HG02759 (cell line): ENCODE measurements around the gene GPR68.
"Not testable (repeated sequence)": the region's sequence is repeated elsewhere in the genome, so short reads cannot be mapped to it uniquely, and the experiment has no call there.

Experiments
- ATAC-seq: cut with Tn5 transposase; IDR thresholded peaks from one replicate; pipeline ENCODE4 v1.9.1; 2021; ENCODE audit warnings: mild to moderate bottlenecking, moderate library complexity; ENCODE audit not compliant: unreplicated experiment

Gene GPR68

GRCh38 chr14:91254461-91254860 is 10.0 kb upstream of the GPR68 start:
- ATAC-seq: no peak

- ATAC-seq: no peak
Observed at GRCh38 chr14:91253795-91254323, 9.4 kb upstream of the GPR68 start.

GRCh38 chr14:91252871-91253794 is 8.6 kb upstream of the GPR68 start:
- ATAC-seq: peak; percentile 23

GRCh38 chr14:91250912-91251311 is 6.4 kb upstream of the GPR68 start:
- ATAC-seq: no peak

- peak; percentile 91 for ATAC-seq
Observed at GRCh38 chr14:91249841-91250616, 5.5 kb upstream of the GPR68 start.

GRCh38 chr14:91246051-91246852 is 1.7 kb upstream of the GPR68 start:
- no peak for ATAC-seq

GRCh38 chr14:91245616-91246015 is 1.1 kb upstream of the GPR68 start:
- ATAC-seq: not testable (repeated sequence)

- ATAC-seq: no peak
Observed at GRCh38 chr14:91245029-91245428, 525 bp upstream of the GPR68 start.

- ATAC-seq: no peak
Observed at GRCh38 chr14:91243074-91243471, 1.4 kb downstream of the GPR68 start.

- ATAC-seq: no peak
Observed at GRCh38 chr14:91242635-91243034, 1.9 kb downstream of the GPR68 start.

GRCh38 chr14:91241863-91242262 is 2.6 kb downstream of the GPR68 start:
- ATAC-seq: peak; percentile 61

- ATAC-seq: no peak
Observed at GRCh38 chr14:91238661-91239060, 5.8 kb downstream of the GPR68 start.

GRCh38 chr14:91238085-91238484 is 6.4 kb downstream of the GPR68 start:
- no peak for ATAC-seq

- ATAC-seq: no peak
Observed at GRCh38 chr14:91237219-91237618, 7.3 kb downstream of the GPR68 start.

- ATAC-seq: no peak
Observed at GRCh38 chr14:91235841-91236240, 8.7 kb downstream of the GPR68 start.

- no peak for ATAC-seq
Observed at GRCh38 chr14:91234791-91235114, 9.8 kb downstream of the GPR68 start.

GRCh38 chr14:91233936-91234790 is 10.3 kb downstream of the GPR68 start:
- no peak for ATAC-seq

GRCh38 chr14:91232603-91233002 is 11.9 kb downstream of the GPR68 start:
- no peak for ATAC-seq

- ATAC-seq: no peak
Observed at GRCh38 chr14:91232052-91232451, 12.5 kb downstream of the GPR68 start.

- no peak for ATAC-seq
Observed at GRCh38 chr14:91231446-91231845, 13.1 kb downstream of the GPR68 start.
